ENCODE measurements around the gene MAP4K5.

Gene MAP4K5

GRCh38 chr14:50371546-50371945 lies 160.8 kb downstream of the MAP4K5 start:
- no peak for DNase-seq (ENCODE audit: low spot score)
- in situ Hi-C loops (cut with MboI; ENCODE audit: low pct_unique_long_range_greater_than_20kb, low sequenced_read_pairs, unreplicated experiment), result no loop called here
- TF ChIP-seq, protein P1, sequence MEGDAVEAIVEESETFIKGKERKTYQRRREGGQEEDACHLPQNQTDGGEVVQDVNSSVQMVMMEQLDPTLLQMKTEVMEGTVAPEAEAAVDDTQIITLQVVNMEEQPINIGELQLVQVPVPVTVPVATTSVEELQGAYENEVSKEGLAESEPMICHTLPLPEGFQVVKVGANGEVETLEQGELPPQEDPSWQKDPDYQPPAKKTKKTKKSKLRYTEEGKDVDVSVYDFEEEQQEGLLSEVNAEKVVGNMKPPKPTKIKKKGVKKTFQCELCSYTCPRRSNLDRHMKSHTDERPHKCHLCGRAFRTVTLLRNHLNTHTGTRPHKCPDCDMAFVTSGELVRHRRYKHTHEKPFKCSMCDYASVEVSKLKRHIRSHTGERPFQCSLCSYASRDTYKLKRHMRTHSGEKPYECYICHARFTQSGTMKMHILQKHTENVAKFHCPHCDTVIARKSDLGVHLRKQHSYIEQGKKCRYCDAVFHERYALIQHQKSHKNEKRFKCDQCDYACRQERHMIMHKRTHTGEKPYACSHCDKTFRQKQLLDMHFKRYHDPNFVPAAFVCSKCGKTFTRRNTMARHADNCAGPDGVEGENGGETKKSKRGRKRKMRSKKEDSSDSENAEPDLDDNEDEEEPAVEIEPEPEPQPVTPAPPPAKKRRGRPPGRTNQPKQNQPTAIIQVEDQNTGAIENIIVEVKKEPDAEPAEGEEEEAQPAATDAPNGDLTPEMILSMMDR (IDR thresholded peaks at IDR 0.05; ENCODE audit: extremely low read depth, insufficient read depth, missing control alignments), result no peak
